NB4 (cell line): ENCODE data around the gene SLC12A7.

Experiments used
- CTCF ChIP-seq: IDR thresholded peaks from one replicate; pipeline ENCODE4 v1.5.1; 2012; ENCODE audit warnings: low read depth, low read length
- MAX ChIP-seq: IDR thresholded peaks from 2 replicates; pipeline ENCODE4 v1.6.1; 2011; ENCODE audit warnings: low read depth, low read length
- MYC ChIP-seq: IDR thresholded peaks from 2 replicates; pipeline ENCODE4 v1.6.1; 2011; ENCODE audit warnings: low read depth, low read length
- POLR2A ChIP-seq: IDR thresholded peaks from 2 replicates; pipeline ENCODE4 v1.6.1; 2011; ENCODE audit warnings: mild to moderate bottlenecking; ENCODE audit not compliant: insufficient read length; ENCODE audit errors: extremely low read depth

GRCh38 chr5:1027631-1028441 is 84.0 kb downstream of the SLC12A7 start:
- no peak for TF ChIP-seq CTCF
- no peak for TF ChIP-seq POLR2A
- no peak for TF ChIP-seq MAX
- TF ChIP-seq MYC, result no peak
